HepG2 (cell line): ENCODE results near the gene AIP. TPM values are rescaled to one million over a fixed set of nuclear protein-coding genes. Genes with fewer than 3 reads are reported as not detected.

Experiments
- ATAC-seq: fragments of 200-7000 bp; cut with Tn5 transposase; 3 replicates; pipeline ENCODE4 v1.9.1; 2020; ENCODE audit warnings: mild to moderate bottlenecking, moderate library complexity
- BruUV-seq: library from RNA; stranded (reverse); fragments of 400-500 nt; replicated peaks from 2 replicates; lab custom pipeline; 2021; lab: Mats Ljungman, UMichigan
- CTCF ChIA-PET: fragments of 300-600 bp; formaldehyde crosslinking; extraction: SDS; loops from one replicate; lab custom pipeline; 2021; ENCODE audit warnings: low total read pairs, inconsistent platforms, low intra/inter-chr PET ratio; lab: Yijun Ruan, JAX
- POLR2A ChIA-PET: fragments of 350-600 bp; sonication (Branson Sonifier 250); formaldehyde crosslinking; loops from one replicate; lab custom pipeline; 2020; ENCODE audit warnings: antibody characterized with exemption, inconsistent platforms; lab: Yijun Ruan, JAX
- DNase-seq: peaks from one replicate; pipeline ENCODE4 v3.0.0-alpha.2; 2015; ENCODE audit warnings: low spot score
- FAIRE-seq: peaks from 3 replicates; lab custom pipeline; 2011; peaks lifted over from hg19 to GRCh38; lab: Jason Lieb, UNC
- H2AFZ ChIP-seq: one replicate; pipeline ENCODE4 v1.6.1; 2011; ENCODE audit warnings: low read length, inconsistent platforms
- H3K27ac ChIP-seq: fragments of 300-600 bp; 3 replicates; pipeline ENCODE4 v1.8.0; 2011; ENCODE audit warnings: mixed run types, mild to moderate bottlenecking, mixed read lengths, low read length, inconsistent platforms; ENCODE audit not compliant: insufficient read depth; ENCODE audit errors: extremely low read length
- H3K27me3 ChIP-seq, 2 experiments: fragments of 200-600 bp in 1 of 2; 2 replicates in 1 of 2; 3 replicates in 1 of 2; pipeline versions ENCODE4 v1.6.0 to v1.8.0; 2011; ENCODE audit warnings: low read length in 2 of 2, mild to moderate bottlenecking in 2 of 2, moderate library complexity in 2 of 2, inconsistent platforms in 1 of 2; ENCODE audit not compliant: insufficient read depth in 2 of 2, control insufficient read depth in 1 of 2
- H3K36me3 ChIP-seq, 2 experiments: fragments of 200-600 bp in 1 of 2; replicated peaks in 1 of 2; 2 replicates in 1 of 2; 3 replicates in 1 of 2; pipeline versions ENCODE4 v1.5.1 to v1.8.0; 2011; ENCODE audit warnings: low read length in 2 of 2, inconsistent platforms in 1 of 2; ENCODE audit not compliant: insufficient read depth in 2 of 2, control insufficient read depth in 1 of 2
- H3K4me1 ChIP-seq: 2 replicates; pipeline ENCODE4 v1.5.1; 2012; ENCODE audit warnings: low read length, inconsistent platforms; ENCODE audit not compliant: insufficient read depth
- H3K4me2 ChIP-seq: 2 replicates; pipeline ENCODE4 v1.6.0; 2011; ENCODE audit warnings: low read depth, low read length, inconsistent platforms
- H3K4me3 ChIP-seq, 3 experiments: fragments of 200-600 bp in 1 of 3; sonication (generic), shearing (Covaris generic) in 1 of 3; replicated peaks in 1 of 3; 2 replicates each; pipeline ENCODE4 v1.5.1; 2011 to 2016; ENCODE audit warnings: low read length in 3 of 3, inconsistent platforms in 2 of 3, low read depth in 2 of 3, mild to moderate bottlenecking in 2 of 3, control low read depth in 1 of 3, mixed read lengths in 1 of 3; ENCODE audit not compliant: insufficient read depth in 1 of 3
- H3K79me2 ChIP-seq: one replicate; pipeline ENCODE4 v1.6.1; 2011; ENCODE audit warnings: low read length, inconsistent platforms; ENCODE audit not compliant: insufficient read depth
- H3K9ac ChIP-seq: 2 replicates; pipeline ENCODE4 v1.6.0; 2011; ENCODE audit warnings: mild to moderate bottlenecking, low read depth, low read length, inconsistent platforms; ENCODE audit not compliant: insufficient read depth
- H3K9me3 ChIP-seq: 2 replicates; pipeline ENCODE4 v1.5.1; 2012; ENCODE audit warnings: mild to moderate bottlenecking, low read length
- H4K20me1 ChIP-seq: 2 replicates; pipeline ENCODE4 v1.6.0; 2011; ENCODE audit warnings: inconsistent platforms, mild to moderate bottlenecking, low read length, moderate library complexity; ENCODE audit not compliant: insufficient read depth
- PRDM15 ChIP-seq: sonication (generic); formaldehyde crosslinking; IDR thresholded peaks from 2 replicates; pipeline ENCODE4 v1.4.0; 2020; ENCODE audit warnings: missing genetic modification reagents
- ZFAT ChIP-seq: sonication (generic); formaldehyde crosslinking; conservative IDR thresholded peaks from 2 replicates; pipeline ENCODE4 v1.8.1; 2023; ENCODE audit warnings: missing genetic modification reagents, inconsistent platforms
- ZFP1 ChIP-seq: IDR thresholded peaks from 2 replicates; pipeline ENCODE4 v1.6.1; 2016
- ZFP62 ChIP-seq: sonication (generic); formaldehyde crosslinking; IDR thresholded peaks from 2 replicates; pipeline ENCODE4 v1.4.0; 2020; ENCODE audit warnings: missing genetic modification reagents
- ZNF142 ChIP-seq: sonication (generic); formaldehyde crosslinking; IDR thresholded peaks from 2 replicates; pipeline ENCODE4 v1.4.0; 2020; ENCODE audit warnings: missing genetic modification reagents
- ZNF569 ChIP-seq: sonication (generic); formaldehyde crosslinking; IDR thresholded peaks from 2 replicates; pipeline ENCODE4 v1.5.0; 2020; ENCODE audit warnings: mild to moderate bottlenecking, missing genetic modification reagents, moderate library complexity, borderline replicate concordance
- WGBS: methylation state at CpG from one replicate; pipeline ENCODE4 v1.1.6; 2017; ENCODE audit warnings: low lambda C conversion rate; 5-methylcytosine and 5-hydroxymethylcytosine counted together
- in situ Hi-C: cut with HindIII; loops from 2 replicates; pipeline ENCODE4 v1.10.0; 2017; ENCODE audit warnings: low pct_unique_long_range_greater_than_20kb; ENCODE audit not compliant: extremely low pct_ligation_motif_present
- intact Hi-C: fragments of 100-400 bp; cut with micrococcal nuclease; formaldehyde crosslinking; loops from one replicate; pipeline ENCODE4 v1.10.0; 2022; ENCODE audit not compliant: unreplicated experiment
- polyA plus RNA-seq, 8 experiments: library from polyadenylated mRNA; depleted of rRNA in 3 of 8; stranded (reverse) in 7 of 8; unstranded in 1 of 8; fragments of >200 nt; fragmentation: Illumina TruSeq in 4 of 8; extraction: Trizol in 4 of 8; gene quantifications; 2 replicates each; pipeline versions ENCODE4 v1.2.1 to v1.2.3, GENCODE V29; 2011 to 2016; ENCODE audit warnings: low read depth in 4 of 8, missing spikeins in 1 of 8, mixed read lengths in 1 of 8; ENCODE audit not compliant: insufficient read depth in 1 of 8
- total RNA-seq, 5 experiments: library from RNA; depleted of rRNA; stranded (reverse); fragments of >200 nt; fragmentation: Illumina TruSeq; extraction: Trizol; gene quantifications; 2 replicates each; pipeline ENCODE4 v1.2.3, GENCODE V29; 2016; ENCODE audit warnings: low read depth in 1 of 5
- TF ChIP-seq, protein P1 (sequence below): sonication (generic); formaldehyde crosslinking; IDR thresholded peaks from 2 replicates; pipeline ENCODE4 v1.8.1; 2023; ENCODE audit warnings: mild to moderate bottlenecking, moderate library complexity, missing genetic modification reagents
- TF ChIP-seq, protein P2 (sequence below): sonication (generic); formaldehyde crosslinking; IDR thresholded peaks from 2 replicates; pipeline ENCODE4 v1.5.0; 2020; ENCODE audit warnings: mild to moderate bottlenecking, missing genetic modification reagents, borderline replicate concordance

AIP gene
- total and polyA plus RNA-seq, 2 of the 13 experiments (the other 11 are each of a cell fraction or from before 2014, with no cell fraction given): 51.8 to 110 TPM

- no peak within 1 kb of the TSS for H3K4me3 ChIP-seq
- DNase-seq (no peak), ATAC-seq (no peak)
- CTCF ChIA-PET: no interaction called here
- no peak within 1 kb of the TSS for H3K4me2 ChIP-seq
- no peaks in the 10 kb centered on the region for H3K79me2 ChIP-seq
- no peaks in the 10 kb centered on the region for H3K36me3 ChIP-seq
- intact Hi-C loops (no loop called here), in situ Hi-C loops (no loop called here)
- H3K9me3 ChIP-seq: no peaks in the 10 kb centered on the region
- no peak within 1 kb of the TSS for H2AFZ ChIP-seq
- no peak within 1 kb of the TSS for H3K27ac ChIP-seq
- no peak within 1 kb of the TSS for H3K9ac ChIP-seq
- POLR2A ChIA-PET: no interaction called here
- WGBS: 63% methylated on average over 1 of the region's 3 CpGs
- TF ChIP-seq, protein P1, sequence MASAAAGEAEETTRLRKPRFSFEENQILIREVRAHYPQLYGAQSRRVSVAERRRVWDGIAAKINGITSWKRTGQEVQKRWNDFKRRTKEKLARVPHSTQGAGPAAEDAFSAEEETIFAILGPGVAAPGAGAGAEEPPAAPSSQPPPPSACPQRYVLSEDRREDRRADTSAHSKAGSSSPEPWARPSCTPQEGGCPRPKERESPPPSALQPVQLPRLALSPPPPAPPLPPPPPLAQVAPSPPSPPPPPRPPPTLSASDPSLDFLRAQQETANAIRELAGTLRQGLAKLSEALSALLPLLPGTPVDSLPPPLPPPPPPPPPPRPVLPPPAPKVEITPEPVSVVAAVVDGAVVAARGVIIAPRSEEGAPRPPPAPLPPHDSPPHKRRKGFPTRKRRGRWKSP: no peak
- TF ChIP-seq PRDM15 (no peak), ZFP1 (CRISPR knock-in tag) (no peak), ZFP62 (no peak), ZNF569 (CRISPR knock-in tag) (no peak), ZNF142 (CRISPR knock-in tag) (no peak), ZFAT (no peak)
- TF ChIP-seq, protein P2, sequence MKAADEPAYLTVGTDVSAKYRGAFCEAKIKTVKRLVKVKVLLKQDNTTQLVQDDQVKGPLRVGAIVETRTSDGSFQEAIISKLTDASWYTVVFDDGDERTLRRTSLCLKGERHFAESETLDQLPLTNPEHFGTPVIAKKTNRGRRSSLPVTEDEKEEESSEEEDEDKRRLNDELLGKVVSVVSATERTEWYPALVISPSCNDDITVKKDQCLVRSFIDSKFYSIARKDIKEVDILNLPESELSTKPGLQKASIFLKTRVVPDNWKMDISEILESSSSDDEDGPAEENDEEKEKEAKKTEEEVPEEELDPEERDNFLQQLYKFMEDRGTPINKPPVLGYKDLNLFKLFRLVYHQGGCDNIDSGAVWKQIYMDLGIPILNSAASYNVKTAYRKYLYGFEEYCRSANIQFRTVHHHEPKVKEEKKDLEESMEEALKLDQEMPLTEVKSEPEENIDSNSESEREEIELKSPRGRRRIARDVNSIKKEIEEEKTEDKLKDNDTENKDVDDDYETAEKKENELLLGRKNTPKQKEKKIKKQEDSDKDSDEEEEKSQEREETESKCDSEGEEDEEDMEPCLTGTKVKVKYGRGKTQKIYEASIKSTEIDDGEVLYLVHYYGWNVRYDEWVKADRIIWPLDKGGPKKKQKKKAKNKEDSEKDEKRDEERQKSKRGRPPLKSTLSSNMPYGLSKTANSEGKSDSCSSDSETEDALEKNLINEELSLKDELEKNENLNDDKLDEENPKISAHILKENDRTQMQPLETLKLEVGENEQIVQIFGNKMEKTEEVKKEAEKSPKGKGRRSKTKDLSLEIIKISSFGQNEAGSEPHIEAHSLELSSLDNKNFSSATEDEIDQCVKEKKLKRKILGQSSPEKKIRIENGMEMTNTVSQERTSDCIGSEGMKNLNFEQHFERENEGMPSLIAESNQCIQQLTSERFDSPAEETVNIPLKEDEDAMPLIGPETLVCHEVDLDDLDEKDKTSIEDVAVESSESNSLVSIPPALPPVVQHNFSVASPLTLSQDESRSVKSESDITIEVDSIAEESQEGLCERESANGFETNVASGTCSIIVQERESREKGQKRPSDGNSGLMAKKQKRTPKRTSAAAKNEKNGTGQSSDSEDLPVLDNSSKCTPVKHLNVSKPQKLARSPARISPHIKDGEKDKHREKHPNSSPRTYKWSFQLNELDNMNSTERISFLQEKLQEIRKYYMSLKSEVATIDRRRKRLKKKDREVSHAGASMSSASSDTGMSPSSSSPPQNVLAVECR: no peak
- TF ChIP-seq, all 625 proteins: peak for 0
- H3K27me3 ChIP-seq: peaks cover 16 to 82% of the 10 kb centered on the region in 2 experiments; a peak in 4 of 5 replicates
- no peaks in the 10 kb centered on the region for H4K20me1 ChIP-seq
- H3K4me1 ChIP-seq: peaks cover 7% of the 10 kb centered on the region
- BruUV-seq: no TSS peak
- no peak for FAIRE-seq
These were observed 27.8 kb upstream of the AIP start, which contains the start of gene CABP4 for GRCh38 chr11:67455054-67455453. TSS of gene CABP4 (plus strand) at chr11:67455354. CDS start at chr11:67455424, 70 bp downstream.
